ENCODE data around the gene DOCK1.

GRCh38 chr10:127424594-127425264 lies 519.5 kb downstream of the DOCK1 start:
- TF ChIP-seq CTCF (IDR thresholded peaks at IDR 0.05), result no peak
- TF ChIP-seq POLR2A (IDR thresholded peaks at IDR 0.05), result no peak
- no peak for TF ChIP-seq POLR2AphosphoS5 (IDR thresholded peaks at IDR 0.05)
